Type B pancreatic cell (in vitro differentiated cells): Measurements from ENCODE around the gene TMEM182. TPM values are rescaled to one million over a fixed set of nuclear protein-coding genes. Genes with fewer than 3 reads are reported as not detected.

ENCODE experiments used
- DNase-seq: peaks from one replicate; pipeline ENCODE4 v3.0.0; 2021; ENCODE audit warnings: mixed read lengths; ENCODE audit not compliant: unreplicated experiment; ENCODE audit errors: extremely low spot score
- H3K27ac Mint-ChIP-seq: 2 replicates; pipeline ENCODE4 v1.8.0; 2021; ENCODE audit warnings: mild to moderate bottlenecking, mixed read lengths
- H3K27me3 Mint-ChIP-seq: 2 replicates; pipeline ENCODE4 v1.8.0; 2021; ENCODE audit warnings: mixed read lengths
- H3K36me3 Mint-ChIP-seq: 2 replicates; pipeline ENCODE4 v1.8.0; 2021; ENCODE audit warnings: mixed read lengths
- H3K4me1 Mint-ChIP-seq: one replicate; pipeline ENCODE4 v1.8.0; 2021; ENCODE audit warnings: mixed read lengths; ENCODE audit not compliant: unreplicated experiment
- H3K4me3 Mint-ChIP-seq: 2 replicates; pipeline ENCODE4 v1.8.0; 2021; ENCODE audit warnings: mild to moderate bottlenecking, mixed read lengths
- H3K9me3 Mint-ChIP-seq: 2 replicates; pipeline ENCODE4 v1.8.0; 2021; ENCODE audit warnings: mixed read lengths
- total RNA-seq: library from RNA; stranded (reverse); gene quantifications from 2 replicates; pipeline ENCODE4 v1.2.1, GENCODE V29; 2021; ENCODE audit warnings: low replicate concordance
- TF ChIP-seq, protein P1 (sequence below): fragments of 200-600 bp; sonication (generic); conservative IDR thresholded peaks from 2 replicates; pipeline ENCODE4 v1.5.0; 2021; ENCODE audit warnings: antibody characterized with exemption, mild to moderate bottlenecking

The TMEM182 gene
- total RNA-seq, 1 donor from 2014 or later: 5.8 TPM

GRCh38 chr2:102795641-102796040 lies 33.8 kb downstream of the TMEM182 start:
- no peak for DNase-seq
- TF ChIP-seq, protein P1, sequence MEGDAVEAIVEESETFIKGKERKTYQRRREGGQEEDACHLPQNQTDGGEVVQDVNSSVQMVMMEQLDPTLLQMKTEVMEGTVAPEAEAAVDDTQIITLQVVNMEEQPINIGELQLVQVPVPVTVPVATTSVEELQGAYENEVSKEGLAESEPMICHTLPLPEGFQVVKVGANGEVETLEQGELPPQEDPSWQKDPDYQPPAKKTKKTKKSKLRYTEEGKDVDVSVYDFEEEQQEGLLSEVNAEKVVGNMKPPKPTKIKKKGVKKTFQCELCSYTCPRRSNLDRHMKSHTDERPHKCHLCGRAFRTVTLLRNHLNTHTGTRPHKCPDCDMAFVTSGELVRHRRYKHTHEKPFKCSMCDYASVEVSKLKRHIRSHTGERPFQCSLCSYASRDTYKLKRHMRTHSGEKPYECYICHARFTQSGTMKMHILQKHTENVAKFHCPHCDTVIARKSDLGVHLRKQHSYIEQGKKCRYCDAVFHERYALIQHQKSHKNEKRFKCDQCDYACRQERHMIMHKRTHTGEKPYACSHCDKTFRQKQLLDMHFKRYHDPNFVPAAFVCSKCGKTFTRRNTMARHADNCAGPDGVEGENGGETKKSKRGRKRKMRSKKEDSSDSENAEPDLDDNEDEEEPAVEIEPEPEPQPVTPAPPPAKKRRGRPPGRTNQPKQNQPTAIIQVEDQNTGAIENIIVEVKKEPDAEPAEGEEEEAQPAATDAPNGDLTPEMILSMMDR: no peak
- Mint-ChIP-seq H3K9me3 (peaks cover 6% of the 10 kb centered on the region), H3K36me3 (peaks cover 22% of the 10 kb centered on the region), H3K27me3 (no peaks in the 10 kb centered on the region), H3K4me3 (no peak overlapping the region), H3K27ac (no peak overlapping the region), H3K4me1 (no peaks in the 10 kb centered on the region)

GRCh38 chr2:102796337-102796736 lies 34.5 kb downstream of the TMEM182 start:
- H3K4me1 Mint-ChIP-seq: no peaks in the 10 kb centered on the region
- TF ChIP-seq, protein P1: no peak
- peaks cover 27% of the 10 kb centered on the region for H3K36me3 Mint-ChIP-seq
- H3K27me3 Mint-ChIP-seq: no peaks in the 10 kb centered on the region
- H3K4me3 Mint-ChIP-seq: no peak overlapping the region
- H3K9me3 Mint-ChIP-seq: peaks cover 11% of the 10 kb centered on the region
- H3K27ac Mint-ChIP-seq: no peak overlapping the region
- no peak for DNase-seq

GRCh38 chr2:102797486-102797885 lies 35.7 kb downstream of the TMEM182 start:
- Mint-ChIP-seq H3K4me3 (no peak overlapping the region), H3K9me3 (peaks cover 12% of the 10 kb centered on the region), H3K27ac (no peak overlapping the region), H3K27me3 (no peaks in the 10 kb centered on the region), H3K36me3 (peaks cover 28% of the 10 kb centered on the region), H3K4me1 (no peaks in the 10 kb centered on the region)
- TF ChIP-seq, protein P1: no peak
- no peak for DNase-seq

DNA sequence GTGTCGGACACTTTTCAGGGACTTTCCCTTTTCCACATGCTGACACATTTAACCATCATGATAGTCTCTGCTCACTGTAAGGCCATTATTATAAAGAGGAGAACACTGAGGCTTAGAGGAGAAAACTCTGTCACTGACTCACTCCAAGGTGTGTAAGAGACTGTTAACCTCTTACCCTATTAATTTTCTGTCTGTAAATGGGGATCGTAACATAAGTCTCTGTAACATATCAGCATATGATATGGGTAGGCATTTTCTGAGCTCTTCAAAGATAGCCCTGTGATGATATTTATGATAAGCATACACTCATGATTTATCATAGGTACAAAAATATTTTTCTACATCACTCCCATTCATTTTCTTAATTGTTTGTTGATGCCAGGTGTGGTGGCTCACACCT lies 36.4 kb downstream of the TMEM182 start:
- H3K4me3 Mint-ChIP-seq: no peak overlapping the region
- no peaks in the 10 kb centered on the region for H3K27me3 Mint-ChIP-seq
- peaks cover 12% of the 10 kb centered on the region for H3K9me3 Mint-ChIP-seq
- TF ChIP-seq, protein P1: no peak
- no peak for DNase-seq
- no peak overlapping the region for H3K27ac Mint-ChIP-seq
- H3K36me3 Mint-ChIP-seq: peaks cover 28% of the 10 kb centered on the region
- no peaks in the 10 kb centered on the region for H3K4me1 Mint-ChIP-seq

- Mint-ChIP-seq H3K36me3 (peaks cover 28% of the 10 kb centered on the region), H3K4me3 (no peak overlapping the region), H3K27ac (no peak overlapping the region), H3K9me3 (peaks cover 12% of the 10 kb centered on the region), H3K27me3 (no peaks in the 10 kb centered on the region), H3K4me1 (no peaks in the 10 kb centered on the region)
- TF ChIP-seq, protein P1: no peak
- no peak for DNase-seq
Observed at GRCh38 chr2:102801098-102801718, 39.4 kb downstream of the TMEM182 start.
